ENCODE measurements around the gene MUC4. TPM values are rescaled to one million over a fixed set of nuclear protein-coding genes. Genes with fewer than 3 reads are reported as not detected.
"Not testable (repeated sequence)": the region's sequence is repeated elsewhere in the genome, so short reads cannot be mapped to it uniquely, and the experiment has no call there.

The MUC4 gene
- total RNA-seq, 6 donors from 2014 or later: 4.6 to 75.4 (median 11.3) TPM

GRCh38 chr3:195806211-195806915 lies 5.4 kb downstream of the MUC4 start:
- H3K27ac ChIP-seq: peak overlapping the region in 1 of 4 donors; percentile 79
- H3K4me1 ChIP-seq: peaks cover 2 to 47% (median 24%) of the 10 kb centered on the region in 4 donors
- TF ChIP-seq, protein P1, sequence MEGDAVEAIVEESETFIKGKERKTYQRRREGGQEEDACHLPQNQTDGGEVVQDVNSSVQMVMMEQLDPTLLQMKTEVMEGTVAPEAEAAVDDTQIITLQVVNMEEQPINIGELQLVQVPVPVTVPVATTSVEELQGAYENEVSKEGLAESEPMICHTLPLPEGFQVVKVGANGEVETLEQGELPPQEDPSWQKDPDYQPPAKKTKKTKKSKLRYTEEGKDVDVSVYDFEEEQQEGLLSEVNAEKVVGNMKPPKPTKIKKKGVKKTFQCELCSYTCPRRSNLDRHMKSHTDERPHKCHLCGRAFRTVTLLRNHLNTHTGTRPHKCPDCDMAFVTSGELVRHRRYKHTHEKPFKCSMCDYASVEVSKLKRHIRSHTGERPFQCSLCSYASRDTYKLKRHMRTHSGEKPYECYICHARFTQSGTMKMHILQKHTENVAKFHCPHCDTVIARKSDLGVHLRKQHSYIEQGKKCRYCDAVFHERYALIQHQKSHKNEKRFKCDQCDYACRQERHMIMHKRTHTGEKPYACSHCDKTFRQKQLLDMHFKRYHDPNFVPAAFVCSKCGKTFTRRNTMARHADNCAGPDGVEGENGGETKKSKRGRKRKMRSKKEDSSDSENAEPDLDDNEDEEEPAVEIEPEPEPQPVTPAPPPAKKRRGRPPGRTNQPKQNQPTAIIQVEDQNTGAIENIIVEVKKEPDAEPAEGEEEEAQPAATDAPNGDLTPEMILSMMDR (IDR thresholded peaks at IDR 0.05): no peak
- TF ChIP-seq POLR2A (IDR thresholded peaks at IDR 0.05): peak in 1 of 4 donors; percentile 31
- no peak for TF ChIP-seq EP300 (IDR thresholded peaks at IDR 0.05)
- no peak for TF ChIP-seq POLR2AphosphoS5 (IDR thresholded peaks at IDR 0.05)
- no peak overlapping the region for H3K4me3 ChIP-seq
- H3K27me3 ChIP-seq: no peaks in the 10 kb centered on the region
- WGBS, 2 donors: 39 to 40% methylated on average over 10 to 11 of the region's 11 CpGs
- ATAC-seq (ENCODE audit: low FRiP score in 2 of 2) (peak in 1 of 2 donors; percentile 35), DNase-seq (peak in 1 of 2 donors; percentile 81)
- H3K9me3 ChIP-seq: no peaks in the 10 kb centered on the region
- no peaks in the 10 kb centered on the region for H3K36me3 ChIP-seq

DNA sequence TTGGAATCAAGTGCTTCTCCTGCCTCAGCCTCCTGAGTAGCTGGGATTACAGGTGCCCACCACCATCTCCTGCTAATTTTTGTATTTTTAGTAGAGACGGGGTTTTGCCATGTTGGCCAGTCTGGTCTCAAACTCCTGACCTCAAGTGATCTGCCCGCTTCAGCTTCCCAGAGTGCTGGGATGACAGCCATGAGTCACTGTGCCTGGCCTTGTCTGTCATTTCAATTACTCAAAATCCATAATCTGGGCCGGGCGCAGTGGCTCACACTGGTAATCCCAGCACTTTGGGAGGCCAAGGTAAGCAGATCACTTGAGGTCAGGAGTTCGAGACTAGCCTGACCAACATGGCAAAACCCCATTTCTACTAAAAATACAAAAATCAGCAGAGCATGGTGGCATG lies 6.1 kb downstream of the MUC4 start:
- peak in 1 of 2 donors; percentile 9 for DNase-seq
- ATAC-seq (ENCODE audit: low FRiP score in 2 of 2); H3K4me3 ChIP-seq; H3K36me3 ChIP-seq; H3K27me3 ChIP-seq; H3K9me3 ChIP-seq: not testable (repeated sequence)
- 88 to 95% methylated on average over 5 of the region's 5 CpGs for WGBS, 2 donors
- Histone ChIP-seq H3K4me1 (peaks cover 2 to 53% (median 26%) of the 10 kb centered on the region in 4 donors), H3K27ac (peak overlapping the region in 2 of 4 donors; percentile 42 to 79)

- no peaks in the 10 kb centered on the region for H3K9me3 ChIP-seq
- H3K36me3 ChIP-seq: no peaks in the 10 kb centered on the region
- H3K4me1 ChIP-seq: peaks cover 2 to 53% (median 26%) of the 10 kb centered on the region in 4 donors
- WGBS, 2 donors: 94 to 97% methylated on average over 12 to 14 of the region's 14 CpGs
- peak overlapping the region; percentile 10 to 79 (median 50) for H3K27ac ChIP-seq
- ATAC-seq (ENCODE audit: low FRiP score in 2 of 2): no peak
- no peak for TF ChIP-seq POLR2A (IDR thresholded peaks at IDR 0.05)
- no peak for TF ChIP-seq EP300 (IDR thresholded peaks at IDR 0.05)
- TF ChIP-seq POLR2AphosphoS5 (IDR thresholded peaks at IDR 0.05): no peak
- TF ChIP-seq, protein P1 (IDR thresholded peaks at IDR 0.05): no peak
- no peak overlapping the region for H3K4me3 ChIP-seq
- no peaks in the 10 kb centered on the region for H3K27me3 ChIP-seq
- DNase-seq: peak in 1 of 2 donors; percentile 14
Measured at GRCh38 chr3:195805181-195805580, 6.5 kb downstream of the MUC4 start.

- DNase-seq (no peak), ATAC-seq (ENCODE audit: low FRiP score in 2 of 2) (peak in 1 of 2 donors; percentile 76)
- 83% methylated on average over 20 of the region's 20 CpGs for WGBS, 2 donors
- no peaks in the 10 kb centered on the region for H3K9me3 ChIP-seq
- no peaks in the 10 kb centered on the region for H3K27me3 ChIP-seq
- H3K4me3 ChIP-seq: peak overlapping the region in 1 of 4 donors; percentile 15
- H3K4me1 ChIP-seq: peaks cover 2 to 53% (median 26%) of the 10 kb centered on the region in 4 donors
- TF ChIP-seq, protein P1 (IDR thresholded peaks at IDR 0.05): no peak
- TF ChIP-seq EP300 (IDR thresholded peaks at IDR 0.05) (no peak), POLR2A (IDR thresholded peaks at IDR 0.05) (no peak), POLR2AphosphoS5 (IDR thresholded peaks at IDR 0.05) (no peak)
- no peaks in the 10 kb centered on the region for H3K36me3 ChIP-seq
- H3K27ac ChIP-seq: peak overlapping the region in 1 of 4 donors; percentile 79
Measured at GRCh38 chr3:195803289-195803908, 8.3 kb downstream of the MUC4 start.

- no peak for TF ChIP-seq EP300 (IDR thresholded peaks at IDR 0.05)
- TF ChIP-seq, protein P1 (IDR thresholded peaks at IDR 0.05): no peak
- TF ChIP-seq POLR2A (IDR thresholded peaks at IDR 0.05): no peak
- no peak for TF ChIP-seq POLR2AphosphoS5 (IDR thresholded peaks at IDR 0.05)
- peaks cover 2 to 53% (median 26%) of the 10 kb centered on the region in 4 donors for H3K4me1 ChIP-seq
- ATAC-seq (ENCODE audit: low FRiP score in 2 of 2) (peak in 1 of 2 donors; percentile 61), DNase-seq (peak in 1 of 2 donors; percentile 22)
- no peaks in the 10 kb centered on the region for H3K36me3 ChIP-seq
- peak overlapping the region in 1 of 4 donors; percentile 52 for H3K27ac ChIP-seq
- no peaks in the 10 kb centered on the region for H3K9me3 ChIP-seq
- WGBS, 2 donors: 32% methylated on average over 9 of the region's 9 CpGs
- H3K4me3 ChIP-seq: peak overlapping the region in 1 of 4 donors; percentile 15
- H3K27me3 ChIP-seq: no peaks in the 10 kb centered on the region
Measured at GRCh38 chr3:195802795-195803194, 8.9 kb downstream of the MUC4 start.

All from upper lobe of left lung (tissue), 6 donors.